NCI-H774 (cell line): ENCODE measurements around the gene RECK.
"Not testable (repeated sequence)": the region's sequence is repeated elsewhere in the genome, so short reads cannot be mapped to it uniquely, and the experiment has no call there.

Source experiments
- DNase-seq: peaks from one replicate; lab custom pipeline; 2025; lab: John Stamatoyannopoulos, UW

Gene RECK, protein sequence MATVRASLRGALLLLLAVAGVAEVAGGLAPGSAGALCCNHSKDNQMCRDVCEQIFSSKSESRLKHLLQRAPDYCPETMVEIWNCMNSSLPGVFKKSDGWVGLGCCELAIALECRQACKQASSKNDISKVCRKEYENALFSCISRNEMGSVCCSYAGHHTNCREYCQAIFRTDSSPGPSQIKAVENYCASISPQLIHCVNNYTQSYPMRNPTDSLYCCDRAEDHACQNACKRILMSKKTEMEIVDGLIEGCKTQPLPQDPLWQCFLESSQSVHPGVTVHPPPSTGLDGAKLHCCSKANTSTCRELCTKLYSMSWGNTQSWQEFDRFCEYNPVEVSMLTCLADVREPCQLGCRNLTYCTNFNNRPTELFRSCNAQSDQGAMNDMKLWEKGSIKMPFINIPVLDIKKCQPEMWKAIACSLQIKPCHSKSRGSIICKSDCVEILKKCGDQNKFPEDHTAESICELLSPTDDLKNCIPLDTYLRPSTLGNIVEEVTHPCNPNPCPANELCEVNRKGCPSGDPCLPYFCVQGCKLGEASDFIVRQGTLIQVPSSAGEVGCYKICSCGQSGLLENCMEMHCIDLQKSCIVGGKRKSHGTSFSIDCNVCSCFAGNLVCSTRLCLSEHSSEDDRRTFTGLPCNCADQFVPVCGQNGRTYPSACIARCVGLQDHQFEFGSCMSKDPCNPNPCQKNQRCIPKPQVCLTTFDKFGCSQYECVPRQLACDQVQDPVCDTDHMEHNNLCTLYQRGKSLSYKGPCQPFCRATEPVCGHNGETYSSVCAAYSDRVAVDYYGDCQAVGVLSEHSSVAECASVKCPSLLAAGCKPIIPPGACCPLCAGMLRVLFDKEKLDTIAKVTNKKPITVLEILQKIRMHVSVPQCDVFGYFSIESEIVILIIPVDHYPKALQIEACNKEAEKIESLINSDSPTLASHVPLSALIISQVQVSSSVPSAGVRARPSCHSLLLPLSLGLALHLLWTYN

DNA sequence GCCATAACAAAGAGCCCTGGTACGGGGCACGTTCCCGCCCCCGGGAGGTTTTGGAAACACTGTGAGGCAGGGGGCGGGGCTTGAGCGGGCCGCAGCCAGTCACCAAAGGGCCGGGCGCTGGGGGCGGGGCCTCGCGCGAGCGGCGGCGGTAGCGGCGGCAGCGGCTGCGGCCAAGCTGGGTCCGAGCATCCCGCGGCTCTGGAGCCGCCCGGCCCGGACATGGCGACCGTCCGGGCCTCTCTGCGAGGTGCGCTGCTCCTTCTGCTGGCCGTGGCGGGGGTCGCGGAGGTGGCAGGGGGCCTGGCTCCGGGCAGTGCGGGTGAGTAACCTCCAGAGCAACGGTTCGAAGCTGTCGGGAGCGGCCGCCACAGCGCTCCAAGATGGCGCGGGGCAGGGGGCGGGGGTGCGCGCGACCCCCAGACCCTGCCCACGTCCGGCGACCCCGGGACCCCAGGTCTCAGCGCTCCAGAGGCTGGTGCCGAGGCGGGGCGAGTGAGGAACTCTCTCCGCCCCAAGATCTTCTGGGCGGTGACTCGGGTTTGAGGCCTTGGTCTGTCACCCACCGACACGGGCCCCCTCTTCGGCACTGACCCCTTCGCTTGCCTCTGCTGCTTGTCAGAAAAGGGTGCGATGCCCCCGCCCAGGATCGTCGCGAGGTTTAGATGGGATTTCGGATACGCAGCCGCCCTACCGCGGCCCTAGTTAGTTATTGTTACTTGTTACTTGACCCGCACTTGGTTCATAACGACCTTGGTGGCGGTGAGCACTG is at the start of gene RECK:
TSS of gene RECK (plus strand) at position 134 of the 769 bp plus-strand sequence. CDS start at position 220, 86 bp downstream.
- peak; percentile 76 for DNase-seq

DNA sequence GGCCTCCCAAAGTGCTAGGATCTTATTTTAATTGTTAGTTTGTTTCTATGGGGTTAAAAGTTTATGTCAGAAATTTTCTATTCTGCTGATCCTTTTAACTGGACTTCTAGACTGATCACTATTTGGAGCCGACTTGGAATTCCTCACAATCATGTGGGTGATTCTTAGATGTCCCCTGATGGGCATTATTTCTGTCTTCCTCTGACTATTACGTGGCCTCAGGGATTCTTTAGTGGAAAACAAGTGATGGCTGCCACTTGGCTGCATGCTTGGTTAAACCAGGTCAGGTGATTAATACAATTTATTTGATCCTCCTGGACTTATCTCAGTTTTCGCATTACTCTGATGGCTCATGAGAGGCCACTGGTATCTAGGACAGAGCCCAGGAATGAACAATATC is 46.6 kb upstream of the RECK start:
- DNase-seq: no peak

DNA sequence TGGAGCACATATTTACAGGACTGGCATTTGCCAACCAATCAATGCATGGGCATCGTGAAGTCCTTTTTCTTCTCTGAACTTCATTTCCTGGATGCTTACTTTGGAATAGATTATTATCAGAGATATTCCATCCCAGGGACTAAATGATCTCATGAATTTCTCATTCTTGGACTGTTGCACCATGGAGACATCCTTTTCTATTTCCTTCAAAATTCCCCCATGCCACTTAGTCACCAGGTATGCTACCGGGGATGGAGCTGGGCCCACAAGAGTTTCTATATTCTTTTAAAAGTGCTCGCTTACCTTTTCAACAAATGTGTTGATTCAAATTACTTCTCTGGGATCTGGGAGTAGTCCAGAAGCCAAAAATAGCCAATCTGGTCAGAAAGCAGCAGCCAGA is 43.6 kb upstream of the RECK start:
- not testable (repeated sequence) for DNase-seq

DNA sequence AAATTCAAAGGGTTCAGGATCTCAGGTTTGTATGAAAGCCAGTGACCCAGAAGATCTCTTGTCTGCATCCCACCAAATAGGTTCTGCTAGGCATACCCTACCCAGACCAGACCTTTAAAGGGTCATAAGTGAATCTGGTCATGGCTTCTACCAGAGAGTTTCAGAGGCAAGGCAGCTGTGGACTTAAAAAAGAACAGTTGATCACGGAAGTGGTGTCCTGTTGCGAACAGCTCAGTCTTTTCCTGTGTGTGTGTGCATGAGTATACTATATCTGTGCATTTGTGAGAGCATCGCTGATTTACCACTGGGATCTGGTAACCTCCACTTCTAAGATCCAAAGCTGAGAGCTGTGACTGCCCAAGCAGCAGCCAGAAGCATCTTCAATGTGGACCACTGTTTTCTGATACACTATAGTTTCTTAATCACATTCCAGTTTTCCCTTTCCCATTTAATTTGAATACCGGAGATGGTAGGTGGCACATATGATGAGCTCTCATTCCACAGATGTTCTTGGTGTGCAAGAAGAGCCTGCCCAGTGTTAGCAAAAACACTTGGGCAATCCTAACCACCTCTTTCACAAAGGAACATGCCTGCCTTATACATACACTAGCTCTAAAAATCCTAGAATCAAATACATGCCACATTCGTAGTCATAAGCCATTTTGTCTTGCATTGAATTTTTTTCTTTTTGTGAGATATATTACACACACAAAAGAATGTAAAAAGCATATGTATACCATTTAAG is 42.6 kb upstream of the RECK start:
- no peak for DNase-seq

DNA sequence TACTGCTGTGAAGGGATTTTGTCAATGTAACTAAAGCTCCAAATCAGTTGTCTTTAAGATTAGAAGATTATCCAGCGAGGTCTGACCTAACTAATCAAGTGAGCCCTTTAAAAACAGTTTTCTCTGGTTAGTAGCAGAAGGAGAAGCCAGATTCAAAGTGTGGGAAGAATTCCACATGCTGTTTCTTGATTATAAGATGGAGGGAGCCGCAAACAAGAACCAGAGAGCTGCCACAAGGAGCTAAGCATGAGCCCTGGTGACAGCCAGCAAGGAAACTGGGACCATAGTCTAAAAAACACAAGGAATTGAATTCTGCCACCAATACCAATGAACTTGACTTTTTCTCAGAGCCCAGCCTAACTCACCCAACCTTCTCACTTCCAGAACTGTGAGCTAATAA is 41.8 kb upstream of the RECK start:
- DNase-seq: no peak

DNA sequence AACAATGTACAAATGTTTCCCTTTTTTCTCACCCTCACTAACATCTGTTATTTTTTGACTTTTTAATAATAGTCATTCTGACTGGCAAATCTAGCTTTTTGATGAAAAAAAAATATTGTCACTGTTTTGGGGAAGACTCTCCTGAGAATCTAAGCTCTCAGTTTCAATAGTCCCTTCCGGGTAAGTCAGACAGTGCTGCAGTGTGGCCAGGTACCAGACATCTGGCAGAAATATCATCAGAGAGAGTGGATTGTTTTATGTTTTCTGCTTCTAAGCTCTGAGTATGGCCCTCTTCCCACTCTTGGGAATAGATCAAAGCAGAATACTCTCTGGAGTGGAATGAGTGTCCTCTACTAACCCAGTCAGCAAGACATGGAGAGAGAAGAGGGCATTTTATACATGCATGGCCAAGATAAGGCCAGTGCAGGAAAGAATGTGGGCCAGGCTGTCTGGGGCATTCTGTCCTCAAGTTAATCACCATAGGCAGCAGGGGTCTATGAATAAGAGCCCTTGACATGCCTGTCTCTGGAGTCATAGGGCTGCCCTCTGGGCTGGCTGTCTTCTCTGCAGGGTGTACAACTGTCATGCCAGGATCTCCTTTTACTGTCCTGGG is 40.2 kb upstream of the RECK start:
- no peak for DNase-seq

DNA sequence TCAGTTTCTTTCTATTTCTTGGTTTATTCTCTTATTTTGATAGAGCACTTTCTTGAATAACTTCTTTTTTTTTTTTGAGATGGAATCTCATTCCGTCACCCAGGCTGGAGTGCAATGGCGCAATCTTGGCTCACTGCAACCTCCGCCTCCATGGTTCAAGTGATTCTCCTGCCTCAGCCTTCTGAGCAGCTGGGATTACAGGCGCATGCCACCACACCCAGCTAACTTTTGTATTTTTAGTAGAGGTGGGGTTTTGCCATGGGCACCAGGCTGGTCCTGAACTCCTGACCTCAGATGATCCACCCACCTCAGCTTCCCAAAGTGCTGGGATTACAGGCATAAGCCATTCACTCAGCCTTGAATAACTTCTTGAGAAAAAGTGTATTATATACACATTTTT is 39.7 kb upstream of the RECK start:
- not testable (repeated sequence) for DNase-seq

DNA sequence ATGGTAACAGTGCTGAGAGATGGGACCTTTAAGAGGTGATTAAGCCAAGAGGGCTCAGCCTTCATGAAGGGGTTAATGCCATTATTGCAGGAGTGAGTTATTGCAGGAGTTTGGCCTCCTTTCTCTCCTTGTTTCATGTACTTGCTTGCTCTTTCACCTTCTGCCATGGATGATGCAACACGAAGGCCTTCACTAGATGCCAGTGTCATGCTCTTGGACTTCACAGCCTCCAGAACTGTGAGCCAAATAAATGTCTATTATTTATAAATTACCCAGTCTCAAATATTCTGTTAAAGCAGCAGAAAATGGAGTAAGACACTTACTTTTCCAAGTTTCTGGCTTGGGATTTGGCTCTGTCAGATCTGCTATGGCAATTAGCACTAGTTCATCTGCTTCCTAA is 38.4 kb upstream of the RECK start:
- no peak for DNase-seq

DNA sequence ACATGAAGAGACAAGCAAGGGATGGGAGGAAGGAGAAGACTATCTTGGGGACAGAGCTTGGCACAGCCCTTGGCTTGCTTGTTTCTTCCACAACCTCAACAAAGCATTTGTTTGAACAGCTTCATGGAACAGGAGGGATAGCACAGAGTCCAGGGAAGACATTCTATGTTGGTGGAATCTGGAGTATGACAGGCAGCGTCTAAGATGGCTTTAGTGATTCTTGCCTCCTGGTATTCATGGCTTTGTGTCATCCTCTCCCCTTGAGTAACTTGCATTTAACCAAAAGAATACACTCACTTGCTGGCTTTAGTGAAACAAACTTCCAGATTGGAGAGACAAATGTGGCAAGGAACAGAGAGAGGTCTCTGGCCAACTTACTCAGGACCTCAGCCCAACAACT is 30.8 kb upstream of the RECK start:
- DNase-seq: no peak

DNA sequence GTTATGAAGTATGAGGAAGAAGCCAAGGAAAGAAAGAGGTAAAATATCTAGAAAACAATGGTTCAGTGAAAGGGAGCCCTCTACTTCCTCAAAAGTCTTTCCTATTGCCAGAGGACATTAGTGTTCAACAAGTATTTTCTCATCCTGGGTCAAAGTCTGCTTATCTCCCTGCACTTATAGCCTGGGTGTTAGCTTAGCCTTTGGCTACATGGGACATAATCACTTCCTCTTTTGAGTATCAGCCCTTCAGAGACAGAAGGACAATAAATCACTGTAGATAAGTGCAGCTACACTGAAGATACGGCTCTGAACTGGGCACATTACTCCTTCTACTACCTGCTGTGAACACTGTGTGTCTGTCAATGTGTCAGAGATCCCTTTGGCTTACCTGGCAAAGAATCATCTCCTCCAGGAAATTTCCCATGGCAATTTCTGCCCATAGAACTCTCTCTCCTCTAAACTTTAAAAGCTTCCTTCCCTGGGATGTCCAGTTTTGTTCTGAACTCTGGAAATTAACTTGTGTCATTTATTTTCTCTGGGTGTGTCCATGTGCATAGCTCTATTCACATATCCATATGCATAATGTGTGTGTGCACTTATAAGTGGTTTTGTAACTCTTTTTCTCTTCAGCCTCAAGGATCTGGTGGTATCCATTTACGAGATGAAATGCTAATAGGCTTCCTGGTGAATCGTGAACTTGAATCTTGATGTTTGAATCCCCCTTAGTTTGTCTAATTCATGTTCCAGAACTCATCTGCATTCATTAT is 30.0 kb upstream of the RECK start:
- no peak for DNase-seq

DNA sequence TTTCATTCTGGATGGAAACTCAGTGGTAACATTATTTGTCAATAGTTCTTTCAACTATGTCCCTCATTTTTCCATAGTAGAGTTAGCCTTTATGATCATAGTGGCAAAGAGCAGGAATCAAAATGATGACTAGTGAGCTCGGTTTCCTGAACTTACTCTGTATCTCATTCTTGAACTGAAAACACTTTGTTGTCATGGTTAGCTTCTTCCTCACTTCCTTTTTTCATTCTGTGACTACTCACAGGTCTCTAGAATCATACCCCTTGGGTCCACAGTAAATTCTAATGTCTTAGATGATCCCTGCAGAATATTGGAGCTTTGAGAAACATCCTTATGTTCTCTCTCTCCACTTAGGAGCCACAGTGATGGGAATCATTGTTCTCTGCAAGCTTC is 29.4 kb upstream of the RECK start:
- DNase-seq: no peak

DNA sequence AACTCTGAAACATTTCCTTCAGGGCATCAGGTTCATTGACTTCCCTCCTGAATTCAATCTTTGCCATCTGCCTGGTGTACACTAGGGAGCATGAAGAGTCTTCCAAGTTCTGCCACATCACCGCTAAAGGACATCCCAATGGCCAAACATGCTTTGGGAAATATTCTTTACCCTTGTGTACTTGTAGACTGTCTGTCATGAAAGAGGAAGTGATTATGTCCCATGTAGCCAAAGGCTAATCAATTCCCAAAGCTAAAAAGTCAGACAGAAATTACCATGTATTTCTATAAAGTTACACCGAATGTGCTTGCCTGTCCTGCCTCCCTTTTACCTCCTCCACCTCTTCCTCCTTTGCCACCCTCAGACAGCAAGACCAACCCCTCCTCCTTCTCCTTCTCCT is 28.9 kb upstream of the RECK start:
- DNase-seq: no peak

DNA sequence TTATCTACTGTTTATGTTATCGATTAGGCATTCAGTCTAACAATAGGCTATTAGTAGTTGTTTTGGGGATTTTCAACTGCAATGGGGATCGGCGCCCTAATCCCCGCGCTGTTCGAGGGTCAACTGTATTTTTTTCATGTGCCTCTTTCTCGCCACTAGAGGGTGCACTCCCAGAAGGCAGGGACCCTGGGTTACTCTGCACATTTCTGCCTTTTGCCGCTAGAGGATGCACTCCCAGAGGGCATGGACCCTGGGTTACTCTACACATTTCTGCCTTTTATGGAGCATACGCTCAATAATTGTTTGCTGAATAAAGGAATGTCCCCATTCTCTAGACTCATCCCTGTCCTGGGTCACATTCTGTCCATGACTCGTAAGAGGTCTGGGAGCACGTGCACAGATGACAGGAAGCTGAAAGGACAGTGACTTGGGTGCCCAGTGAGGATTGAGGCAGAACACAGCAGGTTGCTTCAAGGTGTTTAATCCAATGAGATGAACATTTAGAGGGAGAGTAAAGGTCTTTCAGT is 27.9 kb upstream of the RECK start:
- DNase-seq: peak; percentile 58

DNA sequence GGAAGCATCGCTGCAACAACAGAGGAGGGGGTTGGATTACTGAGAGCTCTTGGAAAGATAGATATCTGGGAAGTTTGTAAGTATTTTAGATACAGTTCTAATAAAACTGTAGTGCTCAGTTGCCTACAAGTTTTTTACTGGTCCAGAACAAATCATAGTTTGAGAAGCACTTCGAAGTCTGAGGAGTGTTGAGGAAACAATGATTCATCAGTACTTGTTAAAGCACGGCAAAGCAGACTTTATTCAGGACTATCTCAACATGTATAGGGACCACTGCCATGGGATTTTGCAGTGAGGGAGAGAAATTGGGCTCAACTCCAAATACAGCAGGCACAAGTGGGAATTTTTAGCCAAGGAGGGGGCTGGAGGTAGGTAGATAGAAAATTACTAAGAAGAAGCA is 25.3 kb upstream of the RECK start:
- no peak for DNase-seq

DNA sequence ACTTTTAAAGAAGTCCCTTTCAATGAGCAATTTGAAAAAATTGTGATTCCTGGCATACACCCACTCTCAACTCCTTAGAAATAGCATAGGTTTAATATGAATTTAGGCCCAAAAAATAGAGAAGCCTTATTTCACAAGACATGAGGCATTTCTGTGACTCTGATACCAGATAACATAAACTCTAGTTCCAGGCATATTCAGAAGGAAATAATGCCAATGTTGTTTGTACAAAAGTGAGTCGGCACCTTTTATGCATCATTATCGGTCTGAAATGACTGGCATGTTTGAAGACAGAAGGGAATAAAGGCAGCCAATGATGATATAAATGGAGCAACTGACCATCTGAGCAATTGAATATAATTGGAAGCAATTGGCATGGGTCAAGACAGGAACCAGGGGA is 19.4 kb upstream of the RECK start:
- no peak for DNase-seq

DNA sequence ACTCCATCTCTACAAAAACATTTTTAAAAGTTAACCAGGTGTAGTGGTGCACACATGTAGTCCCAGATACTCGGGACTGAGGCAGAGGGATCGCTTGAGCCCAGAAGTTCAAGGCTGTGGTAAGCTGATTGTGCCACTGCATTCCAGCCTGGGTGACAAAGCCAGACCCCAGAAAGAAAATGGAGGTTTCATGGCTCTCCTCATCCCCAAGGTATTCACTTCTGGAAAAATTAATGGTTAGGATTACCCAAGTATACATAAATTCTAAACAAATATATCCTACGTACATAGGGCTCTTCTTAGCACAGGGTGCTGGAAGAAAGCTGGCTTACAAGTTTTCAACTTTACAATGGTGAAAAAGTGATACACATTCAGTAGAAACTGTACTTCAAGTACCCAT is 18.6 kb upstream of the RECK start:
- no peak for DNase-seq

DNA sequence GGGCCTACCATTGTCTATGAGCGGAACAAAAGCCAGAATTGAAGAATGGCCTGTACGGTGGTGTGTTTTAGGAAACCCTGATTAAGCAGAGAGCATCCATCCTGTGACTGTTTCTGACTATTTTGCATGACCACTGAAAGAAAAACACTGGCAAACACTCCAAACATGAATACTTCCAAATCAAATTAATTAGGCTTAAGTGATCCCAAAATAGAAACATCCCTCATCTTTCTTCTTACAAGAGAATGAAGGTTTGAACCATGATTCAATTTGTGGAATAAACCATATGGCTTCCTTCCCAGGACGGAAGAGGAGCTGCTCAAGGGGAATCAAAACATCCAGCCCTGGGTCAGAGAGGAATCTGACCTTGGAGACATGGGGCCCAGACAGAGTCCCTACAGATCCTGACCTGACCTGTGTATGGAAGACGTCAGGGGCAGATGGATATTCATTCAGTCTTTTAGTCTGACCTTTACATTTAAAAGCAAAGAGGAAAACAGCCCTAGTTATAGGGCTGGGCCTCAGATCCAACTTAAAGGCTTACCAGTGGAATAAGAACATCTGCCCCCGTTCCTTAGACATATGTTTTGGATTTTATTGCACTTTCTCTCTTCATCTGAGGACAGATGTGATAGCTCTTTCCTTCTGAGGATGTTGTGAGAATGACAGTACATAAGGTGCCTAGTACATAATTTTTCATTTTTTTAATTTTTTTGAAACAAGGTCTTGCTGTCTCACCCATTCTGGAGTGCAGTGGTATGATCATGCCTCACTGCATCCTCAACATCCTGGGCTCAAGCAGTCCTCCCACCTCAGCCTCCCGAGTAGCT is 17.6 kb upstream of the RECK start:
- no peak for DNase-seq

DNA sequence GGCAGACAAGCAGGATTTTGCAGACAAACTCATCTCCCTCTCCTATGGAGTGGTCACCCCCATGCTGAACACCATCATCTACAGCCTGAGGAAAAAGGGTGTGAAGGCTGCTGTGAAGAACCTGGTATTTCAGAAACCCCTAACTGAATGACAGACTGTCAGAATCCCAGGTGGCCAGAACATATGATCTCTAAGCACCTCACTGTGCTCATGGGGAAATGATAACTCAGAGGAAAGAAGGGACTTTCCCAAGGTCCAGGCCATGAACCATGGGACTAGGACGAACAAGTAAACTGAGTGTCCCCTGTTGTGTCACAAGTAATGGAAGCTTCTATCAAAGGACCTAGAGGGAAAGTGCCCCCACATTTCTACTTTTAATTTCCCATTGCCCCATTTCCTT is 14.7 kb upstream of the RECK start:
- DNase-seq: no peak
